ENCODE results near the gene MOSPD3.
"Not testable (repeated sequence)": the region's sequence is repeated elsewhere in the genome, so short reads cannot be mapped to it uniquely, and the experiment has no call there.

MOSPD3 gene

GRCh38 chr7:100611983-100612729 lies at the start of gene MOSPD3:
Gene MOSPD3, plus strand, starts transcription at chr7:100612540. Its CDS starts 252 bp downstream, at chr7:100612792.
- peak within 1 kb of the TSS; percentile 76 for H3K4me3 ChIP-seq (ENCODE audit: low read length)
- H4K20me1 ChIP-seq (ENCODE audit: control insufficient read depth, insufficient read depth, low read depth, low read length) = no peaks in the 10 kb centered on the region
- peak within 1 kb of the TSS; percentile 74 for H3K27ac ChIP-seq (ENCODE audit: low read depth, low read length)

GRCh38 chr7:100563100-100563564 lies 49.2 kb upstream of the MOSPD3 start:
- Histone ChIP-seq H3K79me2 (ENCODE audit: control insufficient read depth, low read length) (no peaks in the 10 kb centered on the region), H3K36me3 (ENCODE audit: control insufficient read depth, low read length) (no peaks in the 10 kb centered on the region), H3K4me3 (ENCODE audit: low read length) (no peak overlapping the region), H3K27ac (ENCODE audit: low read depth, low read length) (no peak overlapping the region), H3K4me1 (ENCODE audit: control insufficient read depth, low read length) (peaks cover 17% of the 10 kb centered on the region), H3F3A (ENCODE audit: control insufficient read depth, insufficient read depth) (peaks cover 4% of the 10 kb centered on the region; the same call in 1 of the 2 replicates), H3K27me3 (ENCODE audit: control insufficient read depth, low read length) (no peaks in the 10 kb centered on the region), H3K9me3 (ENCODE audit: control insufficient read depth, insufficient read depth, low read length) (no peaks in the 10 kb centered on the region), H3K4me2 (ENCODE audit: low read length) (no peak overlapping the region), H3K9me2 (replicated peaks; ENCODE audit: control insufficient read depth, low read length) (no peaks in the 10 kb centered on the region), H4K20me1 (ENCODE audit: control insufficient read depth, insufficient read depth, low read depth, low read length) (no peaks in the 10 kb centered on the region)
- TF ChIP-seq EZH2phosphoT487 (IDR thresholded peaks at IDR 0.05; ENCODE audit: borderline replicate concordance, low read length) = no peak
- TF ChIP-seq CTCF (IDR thresholded peaks at IDR 0.05; ENCODE audit: low read depth, low read length, poor library complexity, severe bottlenecking) = no peak

More at GRCh38 chr7:100611983-100612729, at the start of gene MOSPD3:
- Histone ChIP-seq H3K79me2 (ENCODE audit: control insufficient read depth, low read length) (no peaks in the 10 kb centered on the region), H3K36me3 (ENCODE audit: control insufficient read depth, low read length) (no peaks in the 10 kb centered on the region), H3K9me2 (replicated peaks; ENCODE audit: control insufficient read depth, low read length) (no peaks in the 10 kb centered on the region), H3K9me3 (ENCODE audit: control insufficient read depth, insufficient read depth, low read length) (no peaks in the 10 kb centered on the region), H3K4me1 (ENCODE audit: control insufficient read depth, low read length) (peaks cover 11% of the 10 kb centered on the region), H3K4me2 (ENCODE audit: low read length) (peak within 1 kb of the TSS; percentile 81), H3F3A (ENCODE audit: control insufficient read depth, insufficient read depth) (peaks cover 6% of the 10 kb centered on the region), H3K27me3 (ENCODE audit: control insufficient read depth, low read length) (peaks cover 24% of the 10 kb centered on the region)
- no peak for TF ChIP-seq CTCF (IDR thresholded peaks at IDR 0.05; ENCODE audit: low read depth, low read length, poor library complexity, severe bottlenecking)
- TF ChIP-seq EZH2phosphoT487 (IDR thresholded peaks at IDR 0.05; ENCODE audit: borderline replicate concordance, low read length) = no peak

- no peaks in the 10 kb centered on the region for H3K79me2 ChIP-seq (ENCODE audit: control insufficient read depth, low read length)
- H3K4me2 ChIP-seq (ENCODE audit: low read length) = no peak overlapping the region
- no peak overlapping the region for H3K27ac ChIP-seq (ENCODE audit: low read depth, low read length)
- no peaks in the 10 kb centered on the region for H3K9me3 ChIP-seq (ENCODE audit: control insufficient read depth, insufficient read depth, low read length)
- H3K4me1 ChIP-seq (ENCODE audit: control insufficient read depth, low read length) = peaks cover 24% of the 10 kb centered on the region
- H3K27me3 ChIP-seq (ENCODE audit: control insufficient read depth, low read length) = no peaks in the 10 kb centered on the region
- H3K9me2 ChIP-seq (replicated peaks; ENCODE audit: control insufficient read depth, low read length) = no peaks in the 10 kb centered on the region
- TF ChIP-seq EZH2phosphoT487 (IDR thresholded peaks at IDR 0.05; ENCODE audit: borderline replicate concordance, low read length) = no peak
- peak; percentile 99 for TF ChIP-seq CTCF (IDR thresholded peaks at IDR 0.05; ENCODE audit: low read depth, low read length, poor library complexity, severe bottlenecking)
- H4K20me1 ChIP-seq (ENCODE audit: control insufficient read depth, insufficient read depth, low read depth, low read length) = no peaks in the 10 kb centered on the region
- H3K36me3 ChIP-seq (ENCODE audit: control insufficient read depth, low read length) = no peaks in the 10 kb centered on the region
- H3K4me3 ChIP-seq (ENCODE audit: low read length) = no peak overlapping the region
- H3F3A ChIP-seq (ENCODE audit: control insufficient read depth, insufficient read depth) = peaks cover 4% of the 10 kb centered on the region; the same call in 1 of the 2 replicates
Observed at GRCh38 chr7:100563809-100564400, 48.4 kb upstream of the MOSPD3 start.

GRCh38 chr7:100564405-100564804 lies 47.9 kb upstream of the MOSPD3 start:
- not testable (repeated sequence) for H3K27ac ChIP-seq (ENCODE audit: low read depth, low read length); H4K20me1 ChIP-seq (ENCODE audit: control insufficient read depth, insufficient read depth, low read depth, low read length); H3K4me3 ChIP-seq (ENCODE audit: low read length); H3K27me3 ChIP-seq (ENCODE audit: control insufficient read depth, low read length); H3K79me2 ChIP-seq (ENCODE audit: control insufficient read depth, low read length); H3K4me2 ChIP-seq (ENCODE audit: low read length); H3F3A ChIP-seq (ENCODE audit: control insufficient read depth, insufficient read depth); H3K36me3 ChIP-seq (ENCODE audit: control insufficient read depth, low read length); H3K9me2 ChIP-seq (replicated peaks; ENCODE audit: control insufficient read depth, low read length); H3K9me3 ChIP-seq (ENCODE audit: control insufficient read depth, insufficient read depth, low read length)
- peaks cover 25% of the 10 kb centered on the region for H3K4me1 ChIP-seq (ENCODE audit: control insufficient read depth, low read length)
